ENCODE data around the gene STAC3. TPM values are rescaled to one million over a fixed set of nuclear protein-coding genes. Genes with fewer than 3 reads are reported as not detected.

Gene STAC3
- total and polyA plus RNA-seq, 2 of the 8 experiments (the other 6 are each of a cell fraction or from before 2014, with no cell fraction given) = 0.70 to 1.3 TPM

DNA sequence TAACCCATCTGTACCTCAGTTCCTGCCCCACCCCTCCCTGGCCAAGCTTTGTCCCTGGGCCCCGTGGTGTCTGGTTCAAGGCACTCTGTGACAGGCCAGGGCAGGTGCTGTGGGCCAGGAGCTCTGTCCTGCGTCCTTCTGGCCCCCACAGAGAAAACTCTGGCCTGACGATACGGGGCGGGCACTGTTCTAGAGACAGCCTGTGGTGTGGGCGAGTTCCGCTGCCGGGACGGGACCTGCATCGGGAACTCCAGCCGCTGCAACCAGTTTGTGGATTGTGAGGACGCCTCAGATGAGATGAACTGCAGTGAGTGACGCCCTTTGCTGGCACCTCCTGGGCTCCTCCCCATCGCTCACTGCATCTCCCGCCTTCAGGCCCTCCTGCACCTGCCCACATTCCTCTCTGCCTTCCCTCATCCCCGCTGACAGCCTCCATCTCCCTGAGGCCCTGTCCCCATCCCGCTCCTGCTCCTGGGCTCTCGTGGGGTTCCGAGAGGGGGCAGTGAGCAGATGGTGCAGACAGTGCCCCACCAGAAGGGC lies 57.2 kb downstream of the STAC3 start (continued):
- TF ChIP-seq, protein P1, sequence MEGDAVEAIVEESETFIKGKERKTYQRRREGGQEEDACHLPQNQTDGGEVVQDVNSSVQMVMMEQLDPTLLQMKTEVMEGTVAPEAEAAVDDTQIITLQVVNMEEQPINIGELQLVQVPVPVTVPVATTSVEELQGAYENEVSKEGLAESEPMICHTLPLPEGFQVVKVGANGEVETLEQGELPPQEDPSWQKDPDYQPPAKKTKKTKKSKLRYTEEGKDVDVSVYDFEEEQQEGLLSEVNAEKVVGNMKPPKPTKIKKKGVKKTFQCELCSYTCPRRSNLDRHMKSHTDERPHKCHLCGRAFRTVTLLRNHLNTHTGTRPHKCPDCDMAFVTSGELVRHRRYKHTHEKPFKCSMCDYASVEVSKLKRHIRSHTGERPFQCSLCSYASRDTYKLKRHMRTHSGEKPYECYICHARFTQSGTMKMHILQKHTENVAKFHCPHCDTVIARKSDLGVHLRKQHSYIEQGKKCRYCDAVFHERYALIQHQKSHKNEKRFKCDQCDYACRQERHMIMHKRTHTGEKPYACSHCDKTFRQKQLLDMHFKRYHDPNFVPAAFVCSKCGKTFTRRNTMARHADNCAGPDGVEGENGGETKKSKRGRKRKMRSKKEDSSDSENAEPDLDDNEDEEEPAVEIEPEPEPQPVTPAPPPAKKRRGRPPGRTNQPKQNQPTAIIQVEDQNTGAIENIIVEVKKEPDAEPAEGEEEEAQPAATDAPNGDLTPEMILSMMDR (IDR thresholded peaks at IDR 0.05; ENCODE audit: control extremely low read depth in 1 of 3, insufficient read depth in 1 of 3, low read depth in 1 of 3, low read length in 3 of 3) = no peak
- no peak for TF ChIP-seq SIRT6 (IDR thresholded peaks at IDR 0.05; ENCODE audit: low read length)
- TF ChIP-seq PHF8 (conservative IDR thresholded peaks at IDR 0.05; ENCODE audit: low read depth, low read length) = no peak
- no peak for TF ChIP-seq SUZ12 (IDR thresholded peaks at IDR 0.05; ENCODE audit: low read length)
- TF ChIP-seq, protein P2, sequence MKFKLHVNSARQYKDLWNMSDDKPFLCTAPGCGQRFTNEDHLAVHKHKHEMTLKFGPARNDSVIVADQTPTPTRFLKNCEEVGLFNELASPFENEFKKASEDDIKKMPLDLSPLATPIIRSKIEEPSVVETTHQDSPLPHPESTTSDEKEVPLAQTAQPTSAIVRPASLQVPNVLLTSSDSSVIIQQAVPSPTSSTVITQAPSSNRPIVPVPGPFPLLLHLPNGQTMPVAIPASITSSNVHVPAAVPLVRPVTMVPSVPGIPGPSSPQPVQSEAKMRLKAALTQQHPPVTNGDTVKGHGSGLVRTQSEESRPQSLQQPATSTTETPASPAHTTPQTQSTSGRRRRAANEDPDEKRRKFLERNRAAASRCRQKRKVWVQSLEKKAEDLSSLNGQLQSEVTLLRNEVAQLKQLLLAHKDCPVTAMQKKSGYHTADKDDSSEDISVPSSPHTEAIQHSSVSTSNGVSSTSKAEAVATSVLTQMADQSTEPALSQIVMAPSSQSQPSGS (IDR thresholded peaks at IDR 0.05; ENCODE audit: low read length) = no peak
- TF ChIP-seq SP2 (IDR thresholded peaks at IDR 0.05; ENCODE audit: low read length) = no peak
- TF ChIP-seq TAF7 (optimal IDR thresholded peaks at IDR 0.05; ENCODE audit: borderline replicate concordance, low read depth, low read length) = no peak
- TF ChIP-seq RFX5 (IDR thresholded peaks at IDR 0.05; ENCODE audit: borderline replicate concordance, low read depth, low read length) = no peak

MicroRNA genes within 50 kb of the gene (microRNA counts, 767-probe panel; counts per million panel counts)
- microRNA hsa-miR-1228-3p = 879 counts per million, percentile 95 among the panel's probes with 10 or more counts

Small RNAs within 50 kb of the gene (microRNA-seq; reads per million reads assigned to microRNA genes)
- gene MIR1228 (ENCODE audit: borderline microRNAs expressed in 2 of 2, borderline number of aligned reads in 2 of 2, borderline replicate concordance in 1 of 2) = 0.20 to 1.1 reads per million in 2 experiments

Small RNAs within 50 kb of the gene (small RNA-seq; reads per million reads assigned to genes)
- gene MIR1228 (ENCODE audit: insufficient read depth) = 5.0 reads per million, percentile 61 among the genes with 10 or more reads in this experiment

Other genes with a start within 250 kb of the STAC3 start
- gene ZBTB39, start 244.6 kb downstream of the STAC3 start, total RNA-seq (2021; fragmentation: NEBNext Ultra II Directional; extraction: Animal tissue kit (Norgen Biotek cat#: 25700)) = 24.5 and 25.0 TPM in 2 replicates
- 19.3 and 21.0 TPM in 2 replicates for gene ZBTB39, start 244.6 kb downstream of the STAC3 start, polyA plus RNA-seq (2011; rRNA removed)
- 9.7 and 11.7 TPM in 2 replicates for gene TAC3, start 234.7 kb downstream of the STAC3 start, total RNA-seq (2021; fragmentation: NEBNext Ultra II Directional; extraction: Animal tissue kit (Norgen Biotek cat#: 25700))
- gene TAC3, start 234.7 kb downstream of the STAC3 start, polyA plus RNA-seq (2011; rRNA removed) = 36.0 and 45.3 TPM in 2 replicates
- gene MYO1A, start 201.1 kb downstream of the STAC3 start, total RNA-seq (2021; fragmentation: NEBNext Ultra II Directional; extraction: Animal tissue kit (Norgen Biotek cat#: 25700)) = 0.52 and 0.54 TPM in 2 replicates
- 0.60 and 0.77 TPM in 2 replicates for gene MYO1A, start 201.1 kb downstream of the STAC3 start, polyA plus RNA-seq (2011; rRNA removed)
- 41.6 and 43.2 TPM in 2 replicates for gene NEMP1, start 172.4 kb downstream of the STAC3 start, total RNA-seq (2021; fragmentation: NEBNext Ultra II Directional; extraction: Animal tissue kit (Norgen Biotek cat#: 25700))
- gene NEMP1, start 172.4 kb downstream of the STAC3 start, polyA plus RNA-seq (2011; rRNA removed) = 21.3 and 30.1 TPM in 2 replicates
- gene NAB2, start 162.1 kb downstream of the STAC3 start, total RNA-seq (2021; fragmentation: NEBNext Ultra II Directional; extraction: Animal tissue kit (Norgen Biotek cat#: 25700)) = 20.6 and 20.9 TPM in 2 replicates
- gene NAB2, start 162.1 kb downstream of the STAC3 start, polyA plus RNA-seq (2011; rRNA removed) = 23.5 and 30.8 TPM in 2 replicates
- gene STAT6, start 139.8 kb downstream of the STAC3 start, total RNA-seq (2021; fragmentation: NEBNext Ultra II Directional; extraction: Animal tissue kit (Norgen Biotek cat#: 25700)) = 26.8 and 32.9 TPM in 2 replicates
- gene STAT6, start 139.8 kb downstream of the STAC3 start, polyA plus RNA-seq (2011; rRNA removed) = 38.7 and 52.2 TPM in 2 replicates
- 92.5 and 99.1 TPM in 2 replicates for gene LRP1, start 122.7 kb downstream of the STAC3 start, total RNA-seq (2021; fragmentation: NEBNext Ultra II Directional; extraction: Animal tissue kit (Norgen Biotek cat#: 25700))
- gene LRP1, start 122.7 kb downstream of the STAC3 start, polyA plus RNA-seq (2011; rRNA removed) = 35.3 and 59.0 TPM in 2 replicates
- gene LRP1-AS, start 103.6 kb downstream of the STAC3 start, total RNA-seq (2021; fragmentation: NEBNext Ultra II Directional; extraction: Animal tissue kit (Norgen Biotek cat#: 25700)) = not detected in 2 replicates
- not detected in 2 replicates for gene LRP1-AS, start 103.6 kb downstream of the STAC3 start, polyA plus RNA-seq (2011; rRNA removed)
- gene NXPH4, start 34.4 kb downstream of the STAC3 start, total RNA-seq (2021; fragmentation: NEBNext Ultra II Directional; extraction: Animal tissue kit (Norgen Biotek cat#: 25700)) = 1.7 and 1.8 TPM in 2 replicates
- 0.92 and 1.4 TPM in 2 replicates for gene NXPH4, start 34.4 kb downstream of the STAC3 start, polyA plus RNA-seq (2011; rRNA removed)
- gene SHMT2, start 21.5 kb downstream of the STAC3 start, total RNA-seq (2021; fragmentation: NEBNext Ultra II Directional; extraction: Animal tissue kit (Norgen Biotek cat#: 25700)) = 274 and 283 TPM in 2 replicates
- gene SHMT2, start 21.5 kb downstream of the STAC3 start, polyA plus RNA-seq (2011; rRNA removed) = 520 and 847 TPM in 2 replicates
- gene R3HDM2, start 179.9 kb upstream of the STAC3 start, total RNA-seq (2021; fragmentation: NEBNext Ultra II Directional; extraction: Animal tissue kit (Norgen Biotek cat#: 25700)) = 23.7 and 27.0 TPM in 2 replicates
- gene R3HDM2, start 179.9 kb upstream of the STAC3 start, polyA plus RNA-seq (2011; rRNA removed) = 25.6 and 37.1 TPM in 2 replicates
- gene INHBC, start 183.6 kb upstream of the STAC3 start, total RNA-seq (2021; fragmentation: NEBNext Ultra II Directional; extraction: Animal tissue kit (Norgen Biotek cat#: 25700)) = not detected in 2 replicates
- gene INHBC, start 183.6 kb upstream of the STAC3 start, polyA plus RNA-seq (2011; rRNA removed) = 0.15 and 0.30 TPM in 2 replicates
- gene INHBE, start 204.1 kb upstream of the STAC3 start, total RNA-seq (2021; fragmentation: NEBNext Ultra II Directional; extraction: Animal tissue kit (Norgen Biotek cat#: 25700)) = 7.0 and 10.2 TPM in 2 replicates
- 18.8 and 31.9 TPM in 2 replicates for gene INHBE, start 204.1 kb upstream of the STAC3 start, polyA plus RNA-seq (2011; rRNA removed)
- gene GLI1, start 208.6 kb upstream of the STAC3 start, total RNA-seq (2021; fragmentation: NEBNext Ultra II Directional; extraction: Animal tissue kit (Norgen Biotek cat#: 25700)) = 20.6 and 23.5 TPM in 2 replicates
- 25.3 and 31.0 TPM in 2 replicates for gene GLI1, start 208.6 kb upstream of the STAC3 start, polyA plus RNA-seq (2011; rRNA removed)
- gene ARHGAP9, start 228.7 kb upstream of the STAC3 start, total RNA-seq (2021; fragmentation: NEBNext Ultra II Directional; extraction: Animal tissue kit (Norgen Biotek cat#: 25700)) = 2.3 and 3.2 TPM in 2 replicates
- 6.0 and 7.0 TPM in 2 replicates for gene ARHGAP9, start 228.7 kb upstream of the STAC3 start, polyA plus RNA-seq (2011; rRNA removed)
- 398 and 407 TPM in 2 replicates for gene MARS1, start 236.9 kb upstream of the STAC3 start, total RNA-seq (2021; fragmentation: NEBNext Ultra II Directional; extraction: Animal tissue kit (Norgen Biotek cat#: 25700))
- gene MARS1, start 236.9 kb upstream of the STAC3 start, polyA plus RNA-seq (2011; rRNA removed) = 194 and 255 TPM in 2 replicates